K562 (cell line): Measurements from ENCODE around the gene LRRTM2.

ENCODE experiments used
- KLF6 ChIP-seq: fragments of 250-450 bp; sonication (Bioruptor Pico); IDR thresholded peaks from 2 replicates; pipeline ENCODE4 v1.4.0; 2020; ENCODE audit warnings: mild to moderate bottlenecking, moderate library complexity, borderline replicate concordance
- MYNN ChIP-seq, 2 experiments: sonication (generic); formaldehyde crosslinking in 1 of 2; IDR thresholded peaks; 2 replicates each; pipeline versions ENCODE4 v1.5.0 to v1.6.1; 2016 to 2020; ENCODE audit warnings: antibody characterized with exemption in 1 of 2, missing genetic modification reagents in 1 of 2
- PHB ChIP-seq: fragments of 250-450 bp; sonication (Bioruptor Pico); IDR thresholded peaks from 2 replicates; pipeline ENCODE4 v1.5.0; 2021
- SP2 ChIP-seq: IDR thresholded peaks from 2 replicates; pipeline ENCODE4 v1.6.1; 2011; ENCODE audit warnings: mild to moderate bottlenecking, low read depth, low read length, moderate library complexity; ENCODE audit not compliant: poor library complexity, severe bottlenecking; ENCODE audit errors: extremely low read depth
- SPI1 ChIP-seq: IDR thresholded peaks from 2 replicates; pipeline ENCODE4 v1.6.1; 2011; ENCODE audit warnings: low read depth, low read length, control low read depth, borderline replicate concordance
- SREBF1 ChIP-seq: fragments of 150-350 bp; IDR thresholded peaks from 2 replicates; pipeline ENCODE4 v1.6.1; 2014; ENCODE audit warnings: antibody characterized with exemption, low read depth, low read length, borderline replicate concordance
- ZBTB7A ChIP-seq: IDR thresholded peaks from 2 replicates; pipeline ENCODE4 v1.6.1; 2011; ENCODE audit warnings: low read depth, mild to moderate bottlenecking, low read length, moderate library complexity, borderline replicate concordance; ENCODE audit not compliant: control insufficient read depth
- ZNF143 ChIP-seq: sonication (generic); formaldehyde crosslinking; IDR thresholded peaks from 2 replicates; pipeline ENCODE4 v1.9.0; 2022; ENCODE audit warnings: mild to moderate bottlenecking, missing genetic modification reagents
- ZNF561 ChIP-seq: fragments of 450-650 bp; formaldehyde crosslinking; conservative IDR thresholded peaks from 2 replicates; pipeline ENCODE4 v1.4.0; 2020; ENCODE audit warnings: mild to moderate bottlenecking, moderate library complexity
- ZNF586 ChIP-seq: fragments of 450-650 bp; formaldehyde crosslinking; conservative IDR thresholded peaks from 2 replicates; pipeline ENCODE4 v1.4.0; 2020; ENCODE audit warnings: mild to moderate bottlenecking, moderate library complexity
- TF ChIP-seq, protein P1 (sequence below), 3 experiments: IDR thresholded peaks in 2 of 3; conservative IDR thresholded peaks in 1 of 3; 2 replicates each; pipeline ENCODE4 v1.5.1; 2011 to 2012; ENCODE audit warnings: low read length in 3 of 3, mild to moderate bottlenecking in 3 of 3, control low read depth in 2 of 3, improper control_type of control experiment in 1 of 3, inconsistent platforms in 1 of 3, low read depth in 1 of 3, mixed read lengths in 1 of 3, moderate library complexity in 1 of 3; ENCODE audit not compliant: insufficient read depth in 2 of 3
- TF ChIP-seq, protein P2 (sequence below): sonication (generic); formaldehyde crosslinking; IDR thresholded peaks from 2 replicates; pipeline ENCODE4 v1.5.0; 2020; ENCODE audit warnings: missing genetic modification reagents
- TF ChIP-seq, protein P3 (sequence below): fragments of 450-650 bp; formaldehyde crosslinking; conservative IDR thresholded peaks from 2 replicates; pipeline ENCODE4 v1.4.0; 2022; ENCODE audit warnings: mild to moderate bottlenecking, missing genetic modification characterization

DNA sequence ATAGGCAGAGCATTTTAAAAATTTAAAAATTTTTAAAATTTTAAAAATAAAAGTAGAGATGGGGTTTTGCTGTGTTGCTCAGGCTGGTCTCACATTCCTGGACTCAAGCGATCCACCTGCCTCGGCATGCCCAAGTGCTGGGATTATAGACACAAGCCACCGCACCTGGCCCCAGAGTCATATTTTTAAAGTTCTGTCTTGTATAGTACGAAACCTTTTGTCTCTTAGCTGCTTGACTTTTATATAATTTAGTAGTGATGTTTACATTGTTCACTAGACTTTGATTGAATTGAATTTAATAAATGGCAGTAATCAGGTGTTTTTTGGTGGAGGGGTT lies 31.0 kb downstream of the LRRTM2 start:
- TF ChIP-seq ZBTB7A (no peak), MYNN (IDR thresholded peaks at IDR 0.05) (no peak), MYNN (CRISPR knock-in tag; IDR thresholded peaks at IDR 0.05) (no peak), PHB (no peak), SREBF1 (no peak), ZNF143 (CRISPR knock-in tag) (no peak), SPI1 (no peak), ZNF586 (no peak), ZNF561 (no peak), SP2 (no peak), KLF6 (CRISPR knock-in tag) (no peak)
- TF ChIP-seq, protein P1, sequence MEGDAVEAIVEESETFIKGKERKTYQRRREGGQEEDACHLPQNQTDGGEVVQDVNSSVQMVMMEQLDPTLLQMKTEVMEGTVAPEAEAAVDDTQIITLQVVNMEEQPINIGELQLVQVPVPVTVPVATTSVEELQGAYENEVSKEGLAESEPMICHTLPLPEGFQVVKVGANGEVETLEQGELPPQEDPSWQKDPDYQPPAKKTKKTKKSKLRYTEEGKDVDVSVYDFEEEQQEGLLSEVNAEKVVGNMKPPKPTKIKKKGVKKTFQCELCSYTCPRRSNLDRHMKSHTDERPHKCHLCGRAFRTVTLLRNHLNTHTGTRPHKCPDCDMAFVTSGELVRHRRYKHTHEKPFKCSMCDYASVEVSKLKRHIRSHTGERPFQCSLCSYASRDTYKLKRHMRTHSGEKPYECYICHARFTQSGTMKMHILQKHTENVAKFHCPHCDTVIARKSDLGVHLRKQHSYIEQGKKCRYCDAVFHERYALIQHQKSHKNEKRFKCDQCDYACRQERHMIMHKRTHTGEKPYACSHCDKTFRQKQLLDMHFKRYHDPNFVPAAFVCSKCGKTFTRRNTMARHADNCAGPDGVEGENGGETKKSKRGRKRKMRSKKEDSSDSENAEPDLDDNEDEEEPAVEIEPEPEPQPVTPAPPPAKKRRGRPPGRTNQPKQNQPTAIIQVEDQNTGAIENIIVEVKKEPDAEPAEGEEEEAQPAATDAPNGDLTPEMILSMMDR (IDR thresholded peaks at IDR 0.05 in 2 of 3, conservative IDR thresholded peaks at IDR 0.05 in 1 of 3; ENCODE audit: insufficient read depth in 2 of 3, low read depth in 1 of 3, low read length in 3 of 3), result no peak
- TF ChIP-seq, protein P2, sequence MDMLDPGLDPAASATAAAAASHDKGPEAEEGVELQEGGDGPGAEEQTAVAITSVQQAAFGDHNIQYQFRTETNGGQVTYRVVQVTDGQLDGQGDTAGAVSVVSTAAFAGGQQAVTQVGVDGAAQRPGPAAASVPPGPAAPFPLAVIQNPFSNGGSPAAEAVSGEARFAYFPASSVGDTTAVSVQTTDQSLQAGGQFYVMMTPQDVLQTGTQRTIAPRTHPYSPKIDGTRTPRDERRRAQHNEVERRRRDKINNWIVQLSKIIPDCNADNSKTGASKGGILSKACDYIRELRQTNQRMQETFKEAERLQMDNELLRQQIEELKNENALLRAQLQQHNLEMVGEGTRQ, result no peak
- TF ChIP-seq, protein P3, sequence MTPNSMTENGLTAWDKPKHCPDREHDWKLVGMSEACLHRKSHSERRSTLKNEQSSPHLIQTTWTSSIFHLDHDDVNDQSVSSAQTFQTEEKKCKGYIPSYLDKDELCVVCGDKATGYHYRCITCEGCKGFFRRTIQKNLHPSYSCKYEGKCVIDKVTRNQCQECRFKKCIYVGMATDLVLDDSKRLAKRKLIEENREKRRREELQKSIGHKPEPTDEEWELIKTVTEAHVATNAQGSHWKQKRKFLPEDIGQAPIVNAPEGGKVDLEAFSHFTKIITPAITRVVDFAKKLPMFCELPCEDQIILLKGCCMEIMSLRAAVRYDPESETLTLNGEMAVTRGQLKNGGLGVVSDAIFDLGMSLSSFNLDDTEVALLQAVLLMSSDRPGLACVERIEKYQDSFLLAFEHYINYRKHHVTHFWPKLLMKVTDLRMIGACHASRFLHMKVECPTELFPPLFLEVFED (CRISPR knock-in tag), result no peak
